ENCODE data around the gene EPS8L3.

Gene EPS8L3

DNA sequence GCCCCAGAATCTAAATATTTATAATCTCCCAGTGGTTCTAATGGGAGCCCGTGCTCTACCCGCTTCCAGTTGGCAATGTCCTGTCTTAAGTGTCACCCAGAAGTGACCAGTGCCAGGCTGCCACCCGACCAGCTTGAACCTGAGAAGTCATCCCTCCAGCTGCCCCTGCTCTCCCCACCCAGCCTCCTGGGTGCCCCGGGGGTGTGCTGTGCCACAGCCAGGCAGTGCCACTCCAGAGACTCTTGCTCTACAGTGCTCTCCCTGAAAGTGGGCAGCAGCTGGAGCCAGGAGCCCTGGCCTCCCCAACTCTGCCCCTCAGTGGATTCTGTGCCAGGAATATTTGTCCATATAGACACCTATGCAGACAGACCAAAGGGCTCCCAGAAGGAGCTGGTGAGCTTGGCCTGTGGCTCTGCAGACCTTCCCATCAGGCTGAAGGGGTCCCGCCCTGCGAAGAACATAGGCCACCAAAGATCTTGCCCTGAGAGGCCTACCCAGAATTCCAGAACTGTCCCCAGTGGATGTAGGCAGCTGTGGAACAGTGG lies 9.0 kb upstream of the EPS8L3 start:
- Histone ChIP-seq H3K9ac (ENCODE audit: low read length) (no peak overlapping the region), H3F3A (ENCODE audit: insufficient read depth) (no peaks in the 10 kb centered on the region), H3K9me2 (replicated peaks; ENCODE audit: insufficient read depth, low read length) (no peaks in the 10 kb centered on the region), H3K9me3 (ENCODE audit: insufficient read depth, low read length) (no peaks in the 10 kb centered on the region), H2AFZ (ENCODE audit: low read depth, low read length, severe bottlenecking) (no peak overlapping the region), H3K36me3 (ENCODE audit: low read length) (no peaks in the 10 kb centered on the region), H3K4me2 (ENCODE audit: low read depth, low read length, poor library complexity, severe bottlenecking) (no peak overlapping the region), H3K79me2 (ENCODE audit: insufficient read depth, low read length) (no peaks in the 10 kb centered on the region), H3K27ac (ENCODE audit: low read depth, low read length) (no peak overlapping the region), H4K20me1 (ENCODE audit: low read depth, low read length) (no peaks in the 10 kb centered on the region), H3K4me3 (ENCODE audit: insufficient read depth, low read length, poor library complexity, severe bottlenecking) (no peak overlapping the region), H3K27me3 (ENCODE audit: low read length) (no peaks in the 10 kb centered on the region)
- TF ChIP-seq, protein P1, sequence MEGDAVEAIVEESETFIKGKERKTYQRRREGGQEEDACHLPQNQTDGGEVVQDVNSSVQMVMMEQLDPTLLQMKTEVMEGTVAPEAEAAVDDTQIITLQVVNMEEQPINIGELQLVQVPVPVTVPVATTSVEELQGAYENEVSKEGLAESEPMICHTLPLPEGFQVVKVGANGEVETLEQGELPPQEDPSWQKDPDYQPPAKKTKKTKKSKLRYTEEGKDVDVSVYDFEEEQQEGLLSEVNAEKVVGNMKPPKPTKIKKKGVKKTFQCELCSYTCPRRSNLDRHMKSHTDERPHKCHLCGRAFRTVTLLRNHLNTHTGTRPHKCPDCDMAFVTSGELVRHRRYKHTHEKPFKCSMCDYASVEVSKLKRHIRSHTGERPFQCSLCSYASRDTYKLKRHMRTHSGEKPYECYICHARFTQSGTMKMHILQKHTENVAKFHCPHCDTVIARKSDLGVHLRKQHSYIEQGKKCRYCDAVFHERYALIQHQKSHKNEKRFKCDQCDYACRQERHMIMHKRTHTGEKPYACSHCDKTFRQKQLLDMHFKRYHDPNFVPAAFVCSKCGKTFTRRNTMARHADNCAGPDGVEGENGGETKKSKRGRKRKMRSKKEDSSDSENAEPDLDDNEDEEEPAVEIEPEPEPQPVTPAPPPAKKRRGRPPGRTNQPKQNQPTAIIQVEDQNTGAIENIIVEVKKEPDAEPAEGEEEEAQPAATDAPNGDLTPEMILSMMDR (IDR thresholded peaks at IDR 0.05; ENCODE audit: insufficient read depth, low read length, poor library complexity, severe bottlenecking): no peak
- TF ChIP-seq EZH2phosphoT487 (conservative IDR thresholded peaks at IDR 0.05; ENCODE audit: low read length): no peak

- Histone ChIP-seq H3K9me2 (replicated peaks; ENCODE audit: insufficient read depth, low read length) (no peaks in the 10 kb centered on the region), H3K4me2 (ENCODE audit: low read depth, low read length, poor library complexity, severe bottlenecking) (no peak overlapping the region), H3F3A (ENCODE audit: insufficient read depth) (no peaks in the 10 kb centered on the region), H3K27ac (ENCODE audit: low read depth, low read length) (no peak overlapping the region), H3K9me3 (ENCODE audit: insufficient read depth, low read length) (no peaks in the 10 kb centered on the region), H3K9ac (ENCODE audit: low read length) (no peak overlapping the region), H3K79me2 (ENCODE audit: insufficient read depth, low read length) (no peaks in the 10 kb centered on the region), H4K20me1 (ENCODE audit: low read depth, low read length) (no peaks in the 10 kb centered on the region), H2AFZ (ENCODE audit: low read depth, low read length, severe bottlenecking) (no peak overlapping the region), H3K27me3 (ENCODE audit: low read length) (no peaks in the 10 kb centered on the region), H3K4me3 (ENCODE audit: insufficient read depth, low read length, poor library complexity, severe bottlenecking) (no peak overlapping the region), H3K36me3 (ENCODE audit: low read length) (no peaks in the 10 kb centered on the region)
- TF ChIP-seq EZH2phosphoT487 (conservative IDR thresholded peaks at IDR 0.05; ENCODE audit: low read length): no peak
- TF ChIP-seq, protein P1 (IDR thresholded peaks at IDR 0.05; ENCODE audit: insufficient read depth, low read length, poor library complexity, severe bottlenecking): no peak
These were observed 8.3 kb upstream of the EPS8L3 start for GRCh38 chr1:109771712-109772657.

GRCh38 chr1:109770331-109771095 lies 6.8 kb upstream of the EPS8L3 start:
- H3K9ac ChIP-seq (ENCODE audit: low read length): no peak overlapping the region
- no peak for TF ChIP-seq EZH2phosphoT487 (conservative IDR thresholded peaks at IDR 0.05; ENCODE audit: low read length)
- H3K9me2 ChIP-seq (replicated peaks; ENCODE audit: insufficient read depth, low read length): no peaks in the 10 kb centered on the region
- no peaks in the 10 kb centered on the region for H3F3A ChIP-seq (ENCODE audit: insufficient read depth)
- H3K27ac ChIP-seq (ENCODE audit: low read depth, low read length): no peak overlapping the region
- H3K4me3 ChIP-seq (ENCODE audit: insufficient read depth, low read length, poor library complexity, severe bottlenecking): no peak overlapping the region
- no peak overlapping the region for H2AFZ ChIP-seq (ENCODE audit: low read depth, low read length, severe bottlenecking)
- H3K79me2 ChIP-seq (ENCODE audit: insufficient read depth, low read length): no peaks in the 10 kb centered on the region
- H3K36me3 ChIP-seq (ENCODE audit: low read length): no peaks in the 10 kb centered on the region
- H3K4me2 ChIP-seq (ENCODE audit: low read depth, low read length, poor library complexity, severe bottlenecking): no peak overlapping the region
- no peaks in the 10 kb centered on the region for H3K9me3 ChIP-seq (ENCODE audit: insufficient read depth, low read length)
- H4K20me1 ChIP-seq (ENCODE audit: low read depth, low read length): no peaks in the 10 kb centered on the region
- no peaks in the 10 kb centered on the region for H3K27me3 ChIP-seq (ENCODE audit: low read length)

All from SU-DHL-6 (cell line).